Panc1 (cell line): ENCODE data around the gene MOXD1.
"Not testable (repeated sequence)": the region's sequence is repeated elsewhere in the genome, so short reads cannot be mapped to it uniquely, and the experiment has no call there.

Experiments used
- CTCF ChIP-seq: fragments of 450-650 bp; IDR thresholded peaks from 2 replicates; pipeline ENCODE4 v1.5.1; 2017; ENCODE audit warnings: mild to moderate bottlenecking
- POLR2AphosphoS5 ChIP-seq: IDR thresholded peaks from 2 replicates; pipeline ENCODE4 v1.6.1; 2012; ENCODE audit warnings: mild to moderate bottlenecking, low read depth, low read length, moderate library complexity

- not testable (repeated sequence) for TF ChIP-seq CTCF, POLR2AphosphoS5
Observed at GRCh38 chr6:132268666-132269065, 132.6 kb downstream of the MOXD1 start.
